Bone marrow (tissue), 2 donors: ENCODE data around the gene DEAF1.

Experiments
- DNase-seq, 2 donors: peaks; one replicate each; lab custom pipeline; 2025; lab: John Stamatoyannopoulos, UW

DEAF1 gene

GRCh38 chr11:721247-721740, 26.3 kb upstream of the DEAF1 start:
- DNase-seq = no peak

- peak in 1 of 2 donors; percentile 48 for DNase-seq
Observed at GRCh38 chr11:720642-721246, 25.7 kb upstream of the DEAF1 start.

DNA sequence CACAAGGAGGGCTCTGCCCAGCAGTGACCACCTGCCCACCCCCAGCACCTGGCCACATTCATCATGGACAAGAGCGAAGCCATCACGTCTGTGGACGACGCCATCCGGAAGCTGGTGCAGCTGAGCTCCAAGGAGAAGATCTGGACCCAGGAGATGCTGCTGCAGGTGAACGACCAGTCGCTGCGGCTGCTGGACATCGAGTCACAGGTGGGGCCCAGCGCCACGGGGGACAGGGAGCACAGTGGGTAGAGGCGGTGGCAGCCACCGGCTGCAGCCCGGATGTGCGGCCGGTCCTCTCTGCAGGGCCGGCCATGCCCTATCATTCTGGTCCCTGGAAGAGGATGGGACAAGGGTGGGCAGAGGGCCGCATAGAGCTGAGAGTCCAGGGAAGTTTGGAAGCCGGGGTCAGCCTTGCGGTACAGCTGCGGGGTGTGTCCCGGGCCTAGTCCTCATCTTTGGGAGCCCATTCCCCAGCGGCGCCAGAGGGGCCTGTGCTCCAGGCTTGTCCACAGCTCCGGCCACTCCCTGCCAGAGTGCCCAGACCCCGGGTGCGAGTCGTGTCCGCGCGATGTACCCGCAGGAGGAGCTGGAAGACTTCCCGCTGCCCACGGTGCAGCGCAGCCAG, 25.1 kb upstream of the DEAF1 start:
- no peak for DNase-seq

DNA sequence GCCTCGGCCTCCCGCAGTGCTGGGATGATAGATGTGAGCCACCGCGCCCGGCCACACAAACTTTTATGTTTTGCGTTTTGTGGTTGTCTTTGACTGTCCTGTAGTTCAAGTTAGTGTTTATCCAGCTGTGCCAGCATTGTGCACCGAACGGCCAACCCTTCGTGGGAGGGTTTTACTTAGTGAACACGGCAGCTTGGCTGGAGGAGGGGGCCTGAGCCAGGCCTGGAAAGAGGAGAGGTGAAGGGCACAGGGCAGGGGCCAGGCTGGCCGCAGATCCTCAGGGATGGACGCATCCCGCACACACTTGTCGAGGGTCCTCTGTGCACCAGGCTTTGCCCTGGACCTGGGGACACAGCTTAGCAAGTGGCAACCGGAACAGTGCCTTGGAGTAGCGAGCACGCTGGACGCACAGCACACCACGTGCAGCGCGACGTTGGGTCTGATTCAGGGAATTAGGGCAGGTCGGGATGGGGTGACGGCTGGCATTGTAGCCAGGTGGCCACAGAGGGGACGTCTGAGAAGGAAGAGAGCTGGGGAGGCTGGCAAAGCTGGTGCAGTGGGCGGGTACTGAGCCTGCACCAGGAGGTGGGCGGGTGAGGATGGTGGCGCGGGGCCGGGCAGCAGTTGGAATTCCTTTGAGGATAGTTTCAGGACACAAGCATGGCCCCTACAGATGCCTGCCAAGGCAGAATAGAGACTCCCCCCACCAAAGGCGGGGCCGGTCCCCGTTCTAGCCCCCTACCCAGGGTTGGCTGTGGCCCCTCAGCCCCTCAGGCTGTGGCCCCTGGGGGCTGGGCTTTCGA, 24.4 kb upstream of the DEAF1 start:
- no peak for DNase-seq

- DNase-seq = no peak
Observed at GRCh38 chr11:714436-714835, 19.4 kb upstream of the DEAF1 start.

DNA sequence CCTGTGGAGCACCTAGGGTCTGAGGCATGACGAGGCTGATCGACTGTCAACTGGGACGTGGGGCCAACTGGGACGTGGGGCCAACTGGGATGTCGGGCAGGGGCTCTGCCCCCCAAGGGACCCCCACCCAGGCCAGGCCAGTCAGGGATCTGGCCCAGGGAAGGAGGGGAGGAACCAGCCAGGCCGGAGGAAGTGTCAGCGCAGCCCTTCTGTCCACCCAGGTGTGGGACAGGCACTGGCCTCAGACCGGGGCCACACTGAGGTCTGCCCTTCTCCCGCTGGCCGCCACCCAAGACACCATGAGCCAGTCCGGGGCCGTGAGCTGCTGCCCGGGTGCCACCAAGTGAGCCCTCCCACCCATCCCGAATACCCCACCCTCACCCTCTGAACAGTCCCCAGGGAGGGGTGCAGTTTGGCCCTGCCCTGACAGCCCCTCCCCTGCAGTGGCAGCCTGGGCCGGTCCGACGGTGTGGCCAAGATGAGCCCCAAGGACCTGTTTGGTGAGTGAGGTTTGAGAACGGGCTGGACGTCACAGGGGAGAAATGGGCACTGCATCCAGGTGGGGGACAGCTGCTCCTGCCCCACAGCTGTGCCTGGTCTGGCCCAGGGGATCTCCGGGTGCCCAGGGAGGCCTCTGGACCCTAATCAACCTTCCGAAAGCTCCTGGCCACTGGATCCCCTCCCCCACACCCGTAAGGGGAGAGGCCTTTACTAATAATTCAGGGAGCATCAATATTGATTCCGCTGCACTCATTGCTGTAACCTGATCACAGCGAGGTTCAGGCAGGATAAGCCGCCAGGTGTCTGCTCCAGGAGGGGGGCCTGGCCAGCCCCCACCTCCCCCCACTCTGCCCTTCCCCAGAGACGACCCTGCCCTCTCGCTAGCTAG, 14.3 kb upstream of the DEAF1 start:
- DNase-seq = no peak

DNA sequence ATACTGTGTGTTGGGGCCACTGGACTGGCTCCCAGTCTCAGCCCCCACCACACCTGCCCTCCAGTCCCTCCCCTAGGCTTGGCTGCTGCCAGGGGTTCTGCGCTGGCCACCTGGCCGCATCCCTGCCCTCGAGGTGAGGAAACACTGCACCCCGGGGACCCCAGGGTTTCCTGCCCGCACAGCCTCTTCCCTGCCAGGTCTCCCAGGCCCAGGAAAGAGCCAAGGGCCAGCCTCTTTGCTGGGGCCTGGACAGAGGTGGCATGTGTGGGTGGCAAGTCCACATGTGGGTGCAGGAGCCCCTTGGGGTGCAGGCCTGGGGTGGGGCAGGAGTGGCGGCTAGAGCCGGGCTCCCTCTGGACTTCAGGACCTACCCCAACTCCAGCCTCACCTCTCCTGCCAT, 13.5 kb upstream of the DEAF1 start:
- no peak for DNase-seq

DNA sequence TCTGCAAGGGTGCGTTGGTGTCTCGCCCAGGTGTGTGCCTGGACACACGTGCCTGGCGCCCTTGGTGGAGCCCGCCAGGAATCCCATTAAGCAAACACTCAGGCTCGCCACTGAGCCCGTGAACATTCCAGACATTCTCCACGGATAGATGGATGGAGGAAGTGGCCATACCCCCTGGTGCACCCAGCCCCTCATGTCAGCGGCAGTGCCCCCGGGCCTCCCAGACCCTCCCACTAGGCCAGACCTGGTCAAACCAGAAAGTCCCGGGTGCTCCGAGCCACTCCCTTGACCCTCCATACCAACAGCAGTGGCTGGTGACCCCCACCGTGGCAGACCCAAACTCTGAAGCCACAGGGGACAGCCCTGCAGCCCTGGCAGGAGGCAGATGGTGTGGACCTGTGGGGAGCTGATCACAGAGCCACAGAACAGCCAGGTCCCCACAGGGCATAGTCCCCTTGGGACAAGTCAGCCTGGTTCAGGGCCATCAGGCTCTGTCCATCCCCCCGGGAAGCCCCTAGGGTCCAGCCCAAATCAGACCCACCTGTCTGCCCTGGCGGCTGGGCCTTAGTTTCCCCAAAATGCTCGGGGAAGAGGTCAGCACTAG, 12.9 kb upstream of the DEAF1 start:
- no peak for DNase-seq

DNA sequence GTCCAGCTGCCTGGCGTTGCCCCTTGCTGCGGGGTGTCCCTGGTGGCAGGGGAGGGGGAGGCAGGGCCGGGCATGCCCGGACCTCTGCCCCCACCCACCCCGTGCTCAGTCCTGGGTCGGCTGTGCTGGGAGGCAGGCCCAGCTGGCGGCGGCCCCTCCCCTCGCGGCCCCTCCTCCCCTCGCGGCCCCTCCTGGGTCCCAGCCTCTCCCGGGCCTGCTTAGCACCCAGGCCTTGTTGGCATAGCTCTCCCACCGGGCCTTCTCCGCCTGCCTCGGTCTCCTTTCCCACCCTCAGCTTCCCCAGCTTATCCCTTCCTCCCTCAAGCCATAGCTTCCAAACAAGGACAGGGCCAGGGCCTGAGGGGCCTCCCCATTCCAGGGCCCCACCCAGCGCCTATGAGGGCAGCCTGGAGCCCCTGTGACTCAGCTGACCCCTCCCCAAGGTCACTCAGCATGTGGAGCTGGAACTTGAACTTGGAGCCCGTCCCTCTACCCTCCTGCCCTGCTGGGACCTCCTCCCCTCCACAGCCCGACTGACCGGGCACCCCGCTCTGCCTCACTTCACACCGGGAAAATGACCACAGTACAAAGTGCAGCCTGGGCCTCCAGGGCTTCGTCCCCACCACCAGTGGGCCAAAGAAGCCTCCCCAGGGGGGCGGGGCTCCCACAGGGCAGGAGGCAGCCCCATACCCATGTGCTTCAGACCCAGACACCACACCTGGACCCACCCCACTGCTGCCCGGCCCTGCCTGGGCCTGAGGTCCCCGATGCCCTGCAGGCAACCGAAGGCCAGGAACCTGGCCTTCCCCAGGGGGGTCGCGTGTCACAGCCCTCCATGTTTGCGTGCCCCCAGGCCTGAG, 12.2 kb upstream of the DEAF1 start:
- DNase-seq = no peak

DNA sequence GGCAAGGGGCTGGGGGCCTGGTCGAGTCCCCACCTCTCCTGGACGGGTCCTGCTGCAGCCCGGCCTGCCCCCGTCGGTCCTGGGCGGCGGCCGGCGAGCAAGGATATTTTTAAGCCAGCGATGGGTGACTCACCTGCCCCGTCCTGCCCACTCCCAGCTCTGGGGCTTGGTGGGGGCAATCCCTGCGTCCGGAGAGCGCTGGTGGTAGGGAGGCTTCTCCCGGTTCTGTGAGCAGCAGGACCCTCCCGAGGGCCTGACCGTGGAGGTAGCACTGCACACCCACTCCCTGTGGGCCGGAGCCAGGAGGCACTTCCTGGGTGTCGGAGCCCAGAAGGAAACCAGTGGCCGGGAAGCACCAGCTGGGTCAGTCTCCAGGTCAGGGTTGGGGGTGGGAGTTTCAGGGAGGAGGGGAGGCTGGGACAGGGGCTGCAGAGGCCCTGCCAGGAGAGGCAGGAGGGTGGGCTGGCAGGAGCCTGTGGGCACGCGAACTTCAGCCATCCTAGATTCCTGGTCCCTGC, 11.5 kb upstream of the DEAF1 start:
- DNase-seq = no peak

GRCh38 chr11:705646-706438, 10.8 kb upstream of the DEAF1 start, which contains the start of gene EPS8L2:
Gene EPS8L2 (plus strand): TSS chr11:706231. CDS start chr11:709408, 3,177 bp downstream.
- no peak for DNase-seq

- no peak for DNase-seq
Observed at GRCh38 chr11:704781-705645, 10.0 kb upstream of the DEAF1 start.

GRCh38 chr11:704228-704674, 9.2 kb upstream of the DEAF1 start:
- DNase-seq = no peak

GRCh38 chr11:703506-703905, 8.5 kb upstream of the DEAF1 start:
- no peak for DNase-seq

DNA sequence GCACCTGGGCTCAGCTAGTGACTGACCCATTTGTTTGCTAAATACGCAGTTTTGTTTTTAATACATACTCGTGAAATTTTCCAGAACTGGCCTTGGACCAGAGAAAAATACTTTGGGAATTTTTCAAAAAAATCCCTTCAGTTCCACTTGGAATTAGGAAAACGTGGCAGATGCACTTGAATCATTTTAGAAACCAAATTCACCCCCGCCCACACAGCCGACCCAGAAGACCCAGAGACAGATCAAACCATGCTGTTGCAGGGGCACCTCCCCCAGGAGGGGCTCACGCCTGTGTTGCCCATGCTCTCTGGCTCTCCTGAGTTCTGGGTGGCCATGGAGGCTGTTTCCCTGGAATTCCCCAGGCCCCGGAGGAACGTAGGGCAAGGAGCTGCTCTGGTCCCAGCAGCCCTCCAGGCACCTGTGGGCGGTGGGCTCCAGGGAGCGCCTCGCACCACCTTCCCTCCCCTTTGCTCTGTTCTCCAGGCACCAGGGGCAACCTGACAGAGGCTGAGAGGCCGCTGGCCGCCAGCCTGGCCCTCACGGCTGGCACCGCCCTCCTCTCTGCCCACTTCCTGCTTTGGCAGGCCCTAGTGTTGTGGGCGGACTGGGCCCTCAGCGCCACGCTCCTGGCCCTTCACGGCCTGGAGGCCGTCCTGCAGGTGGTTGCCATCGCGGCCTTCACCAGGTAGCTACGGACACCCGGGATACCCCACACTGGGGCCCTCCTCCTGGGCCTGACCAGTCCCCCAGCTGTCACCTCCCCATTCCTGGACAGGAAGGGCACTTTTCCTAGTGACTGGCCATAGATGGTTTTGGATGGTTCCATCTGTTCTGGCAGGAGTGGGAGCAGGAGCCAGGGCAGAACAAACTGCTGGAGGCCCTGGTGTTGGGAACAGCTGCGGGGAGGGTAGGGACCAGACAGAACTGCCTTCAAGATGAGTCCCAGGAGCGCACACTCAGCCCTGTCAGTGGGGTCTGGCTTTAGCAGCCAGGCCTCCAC, 7.7 kb upstream of the DEAF1 start:
- DNase-seq = no peak

GRCh38 chr11:701741-702461, 6.9 kb upstream of the DEAF1 start:
- no peak for DNase-seq

- no peak for DNase-seq
Observed at GRCh38 chr11:699753-700152, 4.7 kb upstream of the DEAF1 start.
